Forelimb muscle (tissue), 1 donor: ENCODE data around the gene SEMA5B. TPM values are rescaled to one million over a fixed set of nuclear protein-coding genes. Genes with fewer than 3 reads are reported as not detected.

ENCODE experiments used
- DNase-seq: peaks from one replicate; pipeline ENCODE4 v3.0.0-alpha.2; 2013; ENCODE audit warnings: low read depth
- polyA plus RNA-seq: library from polyadenylated mRNA; unstranded; fragments of 120-200 nt; gene quantifications from one replicate; pipeline ENCODE4 v1.2.1, GENCODE V29; 2013; ENCODE audit not compliant: insufficient read length

Gene SEMA5B
- polyA plus RNA-seq, 1 donor, result 22.3 TPM

- DNase-seq, result no peak
These were observed 1.7 kb downstream of the SEMA5B start for GRCh38 chr3:123025642-123026521.

GRCh38 chr3:123024056-123024455, 3.5 kb downstream of the SEMA5B start:
- DNase-seq, result no peak

- no peak for DNase-seq
These were observed 5.5 kb downstream of the SEMA5B start for GRCh38 chr3:123021996-123022510.

GRCh38 chr3:123021388-123021787, 6.2 kb downstream of the SEMA5B start:
- no peak for DNase-seq

GRCh38 chr3:123020709-123021108, 6.9 kb downstream of the SEMA5B start:
- DNase-seq, result no peak

- no peak for DNase-seq
These were observed 8.0 kb downstream of the SEMA5B start for GRCh38 chr3:123019591-123019990.

GRCh38 chr3:123019161-123019560, 8.4 kb downstream of the SEMA5B start:
- DNase-seq, result no peak

GRCh38 chr3:123018683-123019082, 8.9 kb downstream of the SEMA5B start:
- no peak for DNase-seq

GRCh38 chr3:123015596-123015995, 12.0 kb downstream of the SEMA5B start:
- DNase-seq, result no peak

- DNase-seq, result no peak
These were observed 13.7 kb downstream of the SEMA5B start for GRCh38 chr3:123013876-123014275.

- DNase-seq, result no peak
These were observed 14.9 kb downstream of the SEMA5B start for GRCh38 chr3:123012652-123013051.

GRCh38 chr3:123011447-123011846, 16.1 kb downstream of the SEMA5B start:
- no peak for DNase-seq

GRCh38 chr3:123008840-123009239, 18.7 kb downstream of the SEMA5B start:
- no peak for DNase-seq

- no peak for DNase-seq
These were observed 21.0 kb downstream of the SEMA5B start for GRCh38 chr3:123006609-123007008.

GRCh38 chr3:123005291-123005690, 22.3 kb downstream of the SEMA5B start:
- DNase-seq, result no peak

GRCh38 chr3:123004201-123004918, 23.2 kb downstream of the SEMA5B start:
- no peak for DNase-seq

GRCh38 chr3:123002749-123003497, 24.6 kb downstream of the SEMA5B start:
- no peak for DNase-seq

- DNase-seq, result no peak
These were observed 25.3 kb downstream of the SEMA5B start for GRCh38 chr3:123002100-123002748.

- no peak for DNase-seq
These were observed 28.7 kb downstream of the SEMA5B start for GRCh38 chr3:122998856-122999255.

GRCh38 chr3:122998206-122998605, 29.4 kb downstream of the SEMA5B start:
- no peak for DNase-seq

- no peak for DNase-seq
These were observed 31.5 kb downstream of the SEMA5B start for GRCh38 chr3:122996038-122996580.
